ENCODE data around the gene CLEC10A.
"Not testable (repeated sequence)": the region's sequence is repeated elsewhere in the genome, so short reads cannot be mapped to it uniquely, and the experiment has no call there.

Gene CLEC10A

GRCh38 chr17:7079581-7080455, at the start of gene CLEC10A:
Gene CLEC10A (minus strand): TSS chr17:7080251. CDS start chr17:7078812, 1,439 bp downstream.
- DNase-seq = no peak

DNA sequence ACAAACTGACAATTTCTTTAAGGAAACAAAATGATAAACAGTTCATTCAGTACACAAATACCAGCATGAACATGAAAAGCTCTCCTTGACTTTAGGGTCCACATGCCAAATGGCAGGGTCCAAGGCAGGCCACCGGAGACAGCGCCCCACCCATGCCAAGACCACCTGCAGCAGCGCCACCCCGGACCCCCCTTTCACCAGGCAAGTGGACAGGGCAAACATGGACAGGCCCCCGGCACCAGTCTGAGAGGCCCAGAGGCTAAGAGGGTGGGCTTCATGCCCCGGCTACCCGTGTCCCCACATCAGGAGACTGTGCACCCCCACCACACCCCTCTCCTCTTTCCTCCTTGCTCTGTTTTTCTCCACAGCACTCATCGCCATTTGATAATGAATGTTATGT, 49.3 kb upstream of the CLEC10A start:
- no peak for DNase-seq

GRCh38 chr17:7128160-7128559, 48.1 kb upstream of the CLEC10A start:
- DNase-seq = no peak

- DNase-seq = not testable (repeated sequence)
These were observed 47.5 kb upstream of the CLEC10A start for GRCh38 chr17:7127501-7127900.

- DNase-seq = not testable (repeated sequence)
These were observed 46.3 kb upstream of the CLEC10A start for GRCh38 chr17:7126386-7126785.

DNA sequence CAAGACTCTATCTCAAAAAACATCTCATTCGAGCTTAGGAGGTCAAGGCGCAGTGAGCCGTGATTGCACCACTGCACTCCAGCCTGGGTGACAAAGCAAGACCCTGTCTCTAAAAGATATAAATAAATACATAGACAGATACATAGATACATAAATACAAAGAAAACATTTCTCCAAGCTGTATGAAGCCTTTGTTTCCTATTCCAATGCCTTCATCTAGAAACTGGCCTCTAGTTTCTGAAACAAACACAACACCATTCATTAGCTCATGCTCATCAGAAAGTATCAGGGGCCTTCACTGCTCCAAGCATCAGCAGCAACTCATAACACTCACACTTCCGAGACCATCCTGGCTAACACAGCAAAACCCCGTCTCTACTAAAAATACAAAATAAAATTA, 44.9 kb upstream of the CLEC10A start:
- DNase-seq = no peak

GRCh38 chr17:7123844-7124243, 43.8 kb upstream of the CLEC10A start:
- DNase-seq = no peak

GRCh38 chr17:7122381-7122780, 42.3 kb upstream of the CLEC10A start:
- DNase-seq = no peak

DNA sequence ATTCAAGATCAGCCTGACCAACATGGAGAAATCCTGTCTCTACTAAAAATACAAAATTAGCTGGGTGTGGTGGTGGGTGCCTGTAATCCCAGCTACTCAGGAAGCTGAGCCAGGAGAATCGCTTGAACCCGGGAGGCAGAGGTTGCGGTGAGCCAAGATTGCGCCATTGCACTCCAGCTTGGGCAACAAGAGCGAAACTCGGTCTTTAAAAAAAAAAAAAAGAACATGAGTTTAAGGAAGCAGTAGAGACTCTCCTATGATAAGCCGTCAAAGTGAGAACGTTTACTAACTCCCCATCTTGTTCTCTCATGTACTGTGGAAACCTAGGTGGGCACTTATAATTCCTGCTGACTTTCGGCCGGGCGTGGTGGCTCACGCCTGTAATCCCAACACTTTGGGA, 40.6 kb upstream of the CLEC10A start:
- not testable (repeated sequence) for DNase-seq

- no peak for DNase-seq
These were observed 40.1 kb upstream of the CLEC10A start for GRCh38 chr17:7120123-7120522.

- no peak for DNase-seq
These were observed 39.3 kb upstream of the CLEC10A start for GRCh38 chr17:7119314-7119713.

DNA sequence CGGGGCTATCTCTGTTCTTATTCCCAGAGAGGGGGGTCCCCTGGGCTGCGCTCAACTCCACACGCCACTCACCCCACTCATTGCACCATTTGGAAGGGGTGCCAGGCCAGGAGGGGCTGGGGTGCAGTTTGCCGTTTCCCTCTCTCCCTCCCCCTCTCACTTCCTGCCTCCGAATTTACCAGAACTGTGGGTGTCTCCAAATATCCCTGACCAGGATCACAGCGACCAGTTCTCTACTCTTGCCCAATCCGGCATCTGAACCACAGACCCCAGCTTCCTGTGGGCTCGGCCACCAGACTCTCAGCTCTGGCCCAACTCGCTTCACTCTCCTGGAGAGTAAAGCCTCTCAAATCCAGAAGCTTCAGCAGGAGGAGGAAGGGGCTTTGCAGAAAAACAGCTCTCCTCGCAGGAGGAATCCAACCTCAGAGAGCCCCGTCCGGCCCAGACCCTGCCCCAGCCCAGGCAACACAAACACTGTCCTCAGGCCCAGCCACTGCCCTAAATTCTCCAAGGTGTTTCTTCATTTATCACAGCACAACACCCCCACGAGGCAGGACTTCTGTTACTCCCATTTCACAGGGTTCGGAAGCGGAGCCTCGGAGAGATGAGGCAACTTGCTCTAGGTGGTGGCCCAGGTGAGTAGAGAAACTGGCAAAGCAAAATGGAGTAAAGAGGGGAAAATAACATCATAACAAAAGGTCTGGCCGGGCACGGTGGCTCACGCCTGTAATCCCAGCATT, 35.0 kb upstream of the CLEC10A start:
- no peak for DNase-seq

DNA sequence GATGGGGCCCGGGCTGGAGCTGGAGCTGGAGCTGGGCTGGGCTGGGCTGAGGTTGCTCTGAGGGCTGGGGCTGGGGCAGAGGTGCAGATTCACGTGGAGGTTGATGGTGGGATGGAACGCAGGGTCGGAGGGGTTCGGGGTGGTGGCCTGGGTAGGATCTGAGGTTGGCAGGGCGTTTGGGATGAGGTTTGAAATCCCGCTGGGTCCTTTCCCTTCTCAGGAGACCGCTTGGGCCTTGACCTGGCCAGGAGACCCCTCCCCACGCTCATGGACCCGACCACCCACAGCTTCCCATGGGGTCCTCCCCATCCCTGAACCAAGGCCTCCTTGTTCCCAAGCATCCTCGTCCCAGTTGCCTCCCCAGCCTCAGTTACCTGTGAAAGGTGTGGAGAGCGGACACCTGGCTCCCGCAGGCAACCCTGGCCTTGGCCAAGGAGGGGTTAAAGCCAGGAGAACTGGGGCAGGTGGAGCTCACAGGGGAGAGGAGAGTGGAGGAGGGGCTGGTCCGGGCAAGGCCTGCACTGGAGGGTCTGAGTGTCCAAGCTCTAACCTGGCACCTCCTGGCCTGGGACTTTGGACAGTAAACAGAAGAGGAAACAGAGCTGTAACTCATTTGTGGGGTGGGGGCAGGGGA, 34.3 kb upstream of the CLEC10A start, which contains the start of gene ASGR2:
ASGR2 (minus strand) TSS at position 582 of the 634 bp plus-strand sequence. CDS start 582 bp downstream, outside the sequence.
- DNase-seq = no peak

DNA sequence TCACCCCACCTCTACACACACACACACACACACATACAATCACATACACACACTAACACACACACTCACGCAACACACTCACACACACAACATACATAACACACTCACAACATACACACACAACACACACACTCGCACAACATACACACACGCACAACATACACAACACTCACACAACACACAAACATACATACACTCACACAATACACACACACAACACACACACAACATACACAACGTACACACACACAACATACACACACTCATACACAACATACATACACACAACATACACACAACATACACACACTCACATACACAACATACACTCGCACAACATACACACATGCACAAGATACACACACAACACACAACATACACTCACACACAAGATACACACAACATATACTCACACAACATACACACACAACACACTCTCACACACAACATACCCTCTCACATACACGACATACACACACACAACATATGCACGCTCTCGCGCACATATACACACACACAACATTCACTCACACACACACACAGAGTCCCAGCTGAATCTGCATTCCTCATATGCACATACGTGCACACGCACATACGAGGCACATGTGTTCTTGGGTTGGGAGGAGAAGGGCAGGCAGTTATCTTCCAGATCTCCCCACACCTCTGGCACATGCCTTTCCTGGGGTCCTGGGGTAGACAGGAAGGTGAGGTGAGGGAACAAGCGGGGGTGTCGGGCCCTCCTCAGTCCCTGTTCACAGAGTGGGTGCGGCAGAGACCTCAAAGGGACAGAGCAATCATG, 33.4 kb upstream of the CLEC10A start:
- DNase-seq = no peak

GRCh38 chr17:7112510-7113108, 32.6 kb upstream of the CLEC10A start:
- DNase-seq = no peak

- DNase-seq = no peak
These were observed 31.9 kb upstream of the CLEC10A start for GRCh38 chr17:7111784-7112509.

- DNase-seq = no peak
These were observed 30.7 kb upstream of the CLEC10A start for GRCh38 chr17:7110617-7111306.

DNA sequence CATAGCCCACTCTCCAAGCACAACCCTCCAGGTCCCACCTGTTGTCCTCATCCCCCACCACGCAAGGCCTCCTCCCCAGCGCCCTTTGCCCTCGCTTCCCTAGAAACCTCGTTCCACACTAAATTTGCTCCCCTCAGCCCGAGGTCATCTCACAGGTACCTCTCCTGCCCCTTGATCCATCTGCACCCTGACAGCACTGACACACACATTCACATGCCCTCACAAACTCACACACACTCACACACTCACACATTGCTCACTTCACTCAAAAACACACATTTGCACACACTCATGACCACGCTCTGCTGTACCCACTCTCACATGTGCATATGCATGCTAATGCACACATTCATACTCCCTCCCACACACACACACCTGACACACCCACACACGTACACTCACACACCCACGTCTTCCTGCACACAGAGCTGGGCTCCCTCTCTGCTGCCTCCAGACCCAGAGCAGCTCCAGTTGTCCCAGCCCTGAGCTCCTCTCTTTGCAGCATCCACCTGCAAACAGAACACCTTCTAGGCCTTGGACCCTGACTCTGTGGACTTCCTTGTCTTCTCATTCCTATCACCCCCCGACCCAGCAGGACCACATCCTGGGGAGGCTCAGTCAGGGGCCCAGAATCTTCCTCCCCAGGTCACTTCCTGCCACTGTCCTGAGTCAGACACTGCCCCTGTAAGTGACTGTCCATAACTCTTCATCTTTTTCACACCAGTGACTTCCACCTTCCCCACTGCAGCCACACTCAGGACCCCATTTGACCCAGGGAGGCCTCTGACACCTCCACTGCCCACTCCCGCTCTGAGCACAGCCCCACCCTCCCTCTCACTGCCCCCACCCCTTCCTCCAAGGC, 29.6 kb upstream of the CLEC10A start:
- no peak for DNase-seq

DNA sequence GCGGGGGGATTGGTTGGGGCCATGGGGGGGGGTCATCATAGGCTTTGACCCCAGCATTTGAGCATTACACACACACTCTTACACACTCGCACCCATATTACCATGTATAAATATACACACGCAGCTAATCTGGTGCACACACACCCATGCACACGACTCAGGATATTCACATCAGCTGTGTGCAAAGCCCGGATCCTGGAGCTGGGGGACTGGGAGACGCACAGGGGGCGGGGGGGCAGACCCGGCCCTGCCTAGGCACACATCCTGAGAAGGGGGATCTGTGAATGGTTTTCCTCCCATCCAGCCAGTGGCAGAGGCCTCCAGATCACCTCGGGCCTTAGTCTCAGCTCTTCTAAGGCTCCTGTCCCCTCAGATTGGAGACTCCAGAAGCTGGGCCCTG, 28.9 kb upstream of the CLEC10A start:
- no peak for DNase-seq

- DNase-seq = no peak
These were observed 28.5 kb upstream of the CLEC10A start for GRCh38 chr17:7108560-7108925.

All from activated CD8-positive, alpha-beta memory T cell treated with anti-CD3 and anti-CD28 coated beads for 24 hours (primary cell).